ENCODE data around the gene CASR. TPM values are rescaled to one million over a fixed set of nuclear protein-coding genes. Genes with fewer than 3 reads are reported as not detected.

Gene CASR
- total RNA-seq, 2 donors from 2014 or later, result not detected

GRCh38 chr3:122184591-122184929 is 1.1 kb downstream of the CASR start:
- TF ChIP-seq CTCF (IDR thresholded peaks at IDR 0.05), result no peak
- Histone ChIP-seq H3K4me1 (ENCODE audit: control insufficient read depth in 1 of 2, low read depth in 2 of 2) (peaks cover 0 to 10% of the 10 kb centered on the region in 2 donors), H3K4me3 (peak overlapping the region; percentile 52), H3K27me3 (replicated peaks; ENCODE audit: insufficient read depth) (no peaks in the 10 kb centered on the region), H3K27ac (no peak overlapping the region), H3K9me3 (no peaks in the 10 kb centered on the region), H3K36me3 (no peaks in the 10 kb centered on the region)
- DNase-seq (ENCODE audit: low spot score) (no peak), ATAC-seq (ENCODE audit: insufficient number of reproducible peaks, low FRiP score, low read depth) (no peak)

GRCh38 chr3:122186372-122186771 is 2.9 kb downstream of the CASR start:
- no peaks in the 10 kb centered on the region for H3K36me3 ChIP-seq
- TF ChIP-seq CTCF (IDR thresholded peaks at IDR 0.05), result no peak
- no peak for ATAC-seq (ENCODE audit: insufficient number of reproducible peaks, low FRiP score, low read depth)
- H3K4me3 ChIP-seq, result no peak overlapping the region
- no peak for DNase-seq (ENCODE audit: low spot score)
- peaks cover 0 to 10% of the 10 kb centered on the region in 2 donors for H3K4me1 ChIP-seq (ENCODE audit: control insufficient read depth in 1 of 2, low read depth in 2 of 2)
- H3K27me3 ChIP-seq (replicated peaks; ENCODE audit: insufficient read depth), result no peaks in the 10 kb centered on the region
- H3K9me3 ChIP-seq, result no peaks in the 10 kb centered on the region
- H3K27ac ChIP-seq, result no peak overlapping the region

GRCh38 chr3:122188737-122189136 is 5.3 kb downstream of the CASR start:
- no peaks in the 10 kb centered on the region for H3K36me3 ChIP-seq
- H3K4me3 ChIP-seq, result no peak overlapping the region
- DNase-seq (ENCODE audit: low spot score), result no peak
- H3K27me3 ChIP-seq (replicated peaks; ENCODE audit: insufficient read depth), result no peaks in the 10 kb centered on the region
- peaks cover 0 to 8% of the 10 kb centered on the region in 2 donors for H3K4me1 ChIP-seq (ENCODE audit: control insufficient read depth in 1 of 2, low read depth in 2 of 2)
- no peak overlapping the region for H3K27ac ChIP-seq
- no peak for TF ChIP-seq CTCF (IDR thresholded peaks at IDR 0.05)
- no peaks in the 10 kb centered on the region for H3K9me3 ChIP-seq
- ATAC-seq (ENCODE audit: insufficient number of reproducible peaks, low FRiP score, low read depth), result no peak

- no peaks in the 10 kb centered on the region for H3K9me3 ChIP-seq
- H3K4me1 ChIP-seq (ENCODE audit: control insufficient read depth in 1 of 2, low read depth in 2 of 2), result peaks cover 0 to 2% of the 10 kb centered on the region in 2 donors
- no peak for TF ChIP-seq CTCF (IDR thresholded peaks at IDR 0.05)
- no peak for DNase-seq (ENCODE audit: low spot score)
- no peak overlapping the region for H3K27ac ChIP-seq
- no peaks in the 10 kb centered on the region for H3K27me3 ChIP-seq (replicated peaks; ENCODE audit: insufficient read depth)
- H3K36me3 ChIP-seq, result no peaks in the 10 kb centered on the region
- ATAC-seq (ENCODE audit: insufficient number of reproducible peaks, low FRiP score, low read depth), result no peak
- no peak overlapping the region for H3K4me3 ChIP-seq
Observed at GRCh38 chr3:122189357-122189756, 5.9 kb downstream of the CASR start.

GRCh38 chr3:122190525-122190924 is 7.1 kb downstream of the CASR start:
- ATAC-seq (ENCODE audit: insufficient number of reproducible peaks, low FRiP score, low read depth) (no peak), DNase-seq (ENCODE audit: low spot score) (no peak)
- no peak for TF ChIP-seq CTCF (IDR thresholded peaks at IDR 0.05)
- Histone ChIP-seq H3K4me3 (no peak overlapping the region), H3K27me3 (replicated peaks; ENCODE audit: insufficient read depth) (no peaks in the 10 kb centered on the region), H3K9me3 (no peaks in the 10 kb centered on the region), H3K27ac (no peak overlapping the region), H3K36me3 (no peaks in the 10 kb centered on the region), H3K4me1 (ENCODE audit: control insufficient read depth in 1 of 2, low read depth in 2 of 2) (no peaks in the 10 kb centered on the region)

Data from thoracic aorta (tissue), 2 donors.